NCI-H526 treated with DMSO at 0.1 percent for 48 hours (cell line): ENCODE measurements around the gene KLC4.
A peak's percentile ranks its signal among the peaks of the same experiment; 100 is the strongest.
"Not testable (repeated sequence)": the region's sequence is repeated elsewhere in the genome, so short reads cannot be mapped to it uniquely, and the experiment has no call there.

Source experiments
- DNase-seq: peaks from one replicate; lab custom pipeline; 2025; lab: John Stamatoyannopoulos, UW

The KLC4 gene

DNA sequence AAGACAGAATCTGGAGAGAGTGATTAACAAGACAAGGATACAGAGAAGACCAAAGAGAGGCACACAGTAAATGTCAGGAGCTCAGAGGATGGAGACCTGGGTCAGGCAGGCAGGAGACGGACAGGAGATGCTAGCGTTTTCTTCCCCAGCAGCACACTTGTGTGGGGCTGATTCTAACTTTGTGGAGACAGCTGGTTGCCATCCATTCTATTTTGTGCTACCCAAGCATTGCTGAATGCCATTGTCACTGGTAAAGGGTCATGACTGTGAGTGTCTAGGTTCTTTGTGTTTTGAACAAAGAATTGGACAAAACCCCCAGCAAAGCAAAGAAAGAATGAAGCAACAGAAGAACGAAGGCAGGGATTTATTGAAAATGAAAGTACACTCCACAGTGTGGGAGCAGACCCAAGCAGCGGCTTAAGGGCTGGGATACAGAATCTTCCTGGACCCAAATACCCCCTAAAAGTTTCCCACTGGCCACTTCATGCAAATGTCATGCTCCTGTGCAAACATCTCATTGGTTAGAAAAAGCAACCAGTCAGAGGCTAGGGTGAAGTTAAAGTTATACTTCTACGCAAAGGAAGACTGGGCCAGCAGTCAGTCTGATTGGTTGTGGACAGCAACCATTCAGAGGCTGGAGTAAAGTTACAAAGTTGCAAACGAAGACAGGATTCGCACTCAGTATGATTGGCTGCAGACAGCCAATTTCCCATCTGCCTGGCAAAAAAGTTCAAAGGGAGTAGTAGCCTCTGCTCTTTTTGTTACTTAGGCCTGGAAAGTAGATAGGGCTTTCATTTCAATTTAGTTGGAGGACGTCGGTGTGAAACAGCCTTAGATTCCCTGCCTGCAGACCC lies 34.2 kb downstream of the KLC4 start:
- DNase-seq = no peak

DNA sequence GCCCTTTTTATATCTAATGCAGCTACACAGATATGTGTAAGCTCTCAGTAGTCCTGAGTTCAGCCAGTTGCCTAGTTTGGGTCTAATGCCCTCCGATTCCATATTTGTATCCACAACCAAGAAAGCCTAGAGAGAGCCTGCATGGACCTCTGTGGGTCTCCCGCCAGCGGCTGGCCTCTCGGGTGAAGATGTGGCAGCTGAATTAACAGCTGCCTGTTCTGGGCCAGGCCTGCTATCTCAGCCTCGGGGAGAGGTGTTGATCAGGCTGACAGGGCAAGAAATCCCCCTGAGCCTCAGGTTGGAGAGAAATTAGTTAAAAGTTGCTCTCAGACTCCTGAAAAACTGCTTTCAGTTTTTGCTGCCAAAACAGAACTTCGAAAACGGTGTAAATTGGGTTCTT lies 36.5 kb downstream of the KLC4 start:
- DNase-seq = no peak

GRCh38 chr6:43096451-43097097 lies 37.1 kb downstream of the KLC4 start:
- peak; percentile 79 for DNase-seq

- DNase-seq = no peak
Observed at GRCh38 chr6:43097098-43097489, 37.7 kb downstream of the KLC4 start.

DNA sequence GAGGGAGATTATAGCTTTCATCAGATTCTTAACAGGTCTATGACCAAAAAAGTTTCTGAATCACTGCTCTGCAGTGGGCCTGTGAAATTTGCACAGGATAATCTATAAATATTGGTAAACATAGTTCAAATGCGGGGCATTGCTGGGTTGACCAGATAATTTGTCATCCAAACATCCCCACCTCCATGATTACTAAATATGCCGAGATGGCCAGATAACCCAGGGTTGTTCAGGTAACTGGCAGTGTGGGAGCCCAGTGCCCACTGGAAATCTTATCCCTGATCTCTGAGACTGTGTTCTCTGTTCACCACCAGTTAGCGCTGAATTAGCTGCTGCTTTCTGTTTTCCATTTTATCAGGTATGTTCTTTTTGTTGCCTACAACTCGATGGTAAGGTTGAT lies 38.1 kb downstream of the KLC4 start:
- DNase-seq = no peak

DNA sequence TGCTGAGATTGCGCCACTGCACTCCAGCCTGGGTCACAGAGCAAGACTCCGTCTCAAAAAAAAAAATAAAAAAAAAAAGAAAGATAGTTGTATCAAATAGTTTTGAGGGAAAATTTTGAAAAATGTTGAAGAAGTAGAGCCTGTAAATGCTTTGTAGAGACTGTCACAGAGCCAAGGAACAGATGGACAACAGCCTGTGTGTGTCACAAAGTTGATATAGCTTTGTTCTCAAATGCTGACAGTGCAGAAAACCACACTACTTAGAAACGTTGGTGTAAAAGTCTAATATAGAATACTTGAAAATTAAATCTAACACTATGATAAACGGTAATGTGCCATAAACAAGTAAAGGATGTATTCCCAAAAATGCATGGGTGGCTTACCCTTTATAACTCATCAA lies 42.1 kb downstream of the KLC4 start:
- DNase-seq = no peak

DNA sequence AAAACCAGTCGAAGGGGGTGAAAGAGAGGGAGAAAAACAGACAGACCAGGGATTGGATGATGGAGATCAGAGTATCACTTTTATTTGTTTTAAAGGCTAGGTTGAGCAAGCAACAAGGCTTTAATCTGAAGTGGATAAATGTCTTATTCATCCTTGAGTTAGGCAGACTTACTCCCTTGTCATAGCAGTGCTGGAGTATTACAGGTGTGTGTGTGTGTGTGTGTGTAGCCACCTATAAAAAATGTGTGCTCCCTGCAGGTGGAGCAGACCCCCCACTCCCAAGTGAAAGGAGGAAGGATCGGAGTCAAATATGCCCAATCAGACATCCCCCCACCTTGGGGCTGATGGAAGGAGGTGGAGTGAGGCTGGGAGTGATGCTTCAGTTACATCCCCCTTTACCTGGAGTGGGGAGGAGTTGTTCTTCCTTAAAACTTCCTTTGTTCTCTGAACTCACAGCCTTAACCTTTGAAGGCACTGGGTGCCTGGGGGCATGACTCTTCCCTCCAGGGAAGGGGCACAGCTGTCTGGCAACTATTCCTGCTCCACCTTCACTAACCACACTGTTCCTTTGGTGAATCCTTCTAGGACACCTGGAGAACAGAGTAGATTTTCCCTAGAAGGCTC lies 43.9 kb downstream of the KLC4 start:
- no peak for DNase-seq

- DNase-seq = no peak
Observed at GRCh38 chr6:43105538-43106222, 46.2 kb downstream of the KLC4 start.

DNA sequence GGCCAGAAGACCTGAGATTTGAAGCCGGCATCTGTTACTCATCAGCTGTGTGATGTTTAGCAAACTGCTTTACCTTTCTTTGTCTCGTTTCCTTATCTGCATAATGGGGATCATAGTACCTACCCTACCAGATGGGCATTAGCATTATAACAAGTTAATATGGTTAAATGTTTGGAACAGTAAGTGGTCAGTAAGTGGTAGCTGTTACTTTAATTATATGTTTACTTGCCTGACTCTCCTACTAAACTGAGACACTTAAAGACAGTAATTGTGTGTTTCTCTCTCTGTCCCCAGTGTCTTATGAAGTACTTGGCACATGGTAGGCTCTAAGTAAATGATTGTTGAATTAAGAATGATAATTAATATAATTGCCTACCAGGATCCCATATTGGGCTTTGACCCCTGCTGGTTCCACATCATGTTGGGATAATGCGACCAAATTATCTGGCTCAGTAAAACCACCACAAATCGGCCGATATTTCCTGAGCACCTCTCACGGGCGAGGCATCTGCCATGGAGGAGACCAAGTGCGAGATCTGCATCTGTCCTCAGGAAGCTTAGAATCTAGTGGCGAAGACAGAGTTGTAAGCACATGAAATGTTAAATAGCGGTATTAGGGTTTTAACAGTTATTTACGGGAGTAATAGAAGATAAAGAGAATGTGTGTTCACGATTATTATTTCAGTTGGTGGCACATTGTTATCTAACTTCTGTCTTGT lies 48.1 kb downstream of the KLC4 start:
- DNase-seq = no peak

GRCh38 chr6:43113431-43114260 lies 54.2 kb downstream of the KLC4 start:
- DNase-seq = peak; percentile 79

DNA sequence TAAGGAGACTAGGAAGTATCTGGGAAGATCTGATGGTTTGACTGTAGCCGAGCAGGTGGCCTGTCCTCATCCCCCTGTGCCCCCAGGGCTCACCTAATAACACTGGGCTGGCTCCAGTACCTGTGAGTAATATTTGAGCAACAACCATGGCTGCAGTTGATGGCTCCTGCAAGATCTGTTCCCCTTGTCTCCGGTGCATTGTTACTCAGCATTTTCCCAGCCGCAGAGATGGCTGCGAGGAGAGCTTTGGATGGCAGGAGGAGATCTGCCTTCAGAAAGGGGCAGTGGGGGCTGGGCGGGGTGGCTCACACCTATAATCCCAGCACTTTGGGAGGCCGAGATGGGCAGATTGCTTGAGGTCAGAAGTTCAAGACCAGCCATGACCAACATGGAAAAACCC lies 55.9 kb downstream of the KLC4 start:
- peak; percentile 9 for DNase-seq

DNA sequence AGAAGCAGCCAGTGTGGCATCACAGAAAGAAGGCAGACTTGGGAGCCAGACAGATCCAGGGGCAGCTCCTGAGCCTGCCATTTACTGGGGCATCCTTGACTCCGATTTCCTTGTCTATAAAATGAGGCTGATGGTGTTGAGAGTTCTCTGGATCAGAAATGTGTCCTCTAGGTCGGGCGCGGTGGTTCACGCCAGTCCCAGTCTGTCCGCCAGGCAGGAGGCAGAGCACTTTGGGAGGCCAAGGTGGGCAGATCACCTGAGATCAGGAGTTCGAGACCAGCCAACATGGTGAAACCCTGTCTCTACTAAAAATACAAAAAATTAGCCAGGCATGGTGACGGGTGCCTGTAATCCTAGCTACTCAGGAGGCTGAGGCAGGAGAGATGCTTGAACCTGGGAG lies 58.0 kb downstream of the KLC4 start:
- DNase-seq = not testable (repeated sequence)

GRCh38 chr6:43119482-43119881 lies 60.1 kb downstream of the KLC4 start:
- no peak for DNase-seq

- no peak for DNase-seq
Observed at GRCh38 chr6:43120101-43120763, 60.8 kb downstream of the KLC4 start.

- no peak for DNase-seq
Observed at GRCh38 chr6:43120944-43121913, 61.8 kb downstream of the KLC4 start.

DNA sequence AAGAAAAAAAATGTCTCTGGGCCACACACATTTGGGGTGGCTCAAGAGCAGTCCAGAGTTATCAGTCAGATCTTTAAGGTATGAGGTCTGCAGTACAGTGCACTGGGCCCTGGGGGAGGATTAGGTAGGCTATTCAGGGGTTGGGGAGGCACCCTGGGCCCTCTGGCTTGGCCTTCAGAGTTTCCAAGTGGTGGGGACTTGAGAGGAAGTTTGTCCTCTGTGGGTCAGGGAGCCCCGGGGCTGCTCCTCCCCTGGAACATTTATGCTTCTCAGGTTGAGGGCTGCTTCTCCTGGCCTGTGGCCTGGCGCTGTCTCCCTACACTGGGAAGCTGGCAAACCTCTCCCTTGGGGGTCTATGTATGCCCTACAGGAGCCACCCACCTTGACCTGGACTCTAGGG lies 62.7 kb downstream of the KLC4 start:
- no peak for DNase-seq

- no peak for DNase-seq
Observed at GRCh38 chr6:43123461-43124314, 64.3 kb downstream of the KLC4 start.

DNA sequence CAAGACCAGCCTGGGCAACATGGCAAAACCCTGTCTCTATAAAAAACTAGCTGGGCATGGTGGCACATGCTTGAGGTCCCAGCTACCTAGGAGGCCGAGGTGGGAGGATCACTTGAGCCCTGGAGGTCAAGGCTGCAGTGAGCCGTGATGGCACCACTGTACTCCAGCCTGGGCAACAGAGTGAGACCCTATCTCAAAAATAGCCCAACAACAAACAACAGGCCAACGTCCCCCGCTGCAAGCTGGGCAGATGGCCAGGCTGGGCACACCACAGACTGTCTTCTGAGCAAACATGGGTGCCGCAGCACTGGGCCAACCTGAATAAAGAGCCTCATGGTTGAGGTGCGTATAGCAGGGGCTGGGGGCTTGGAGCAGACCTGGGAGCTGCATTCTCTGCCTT lies 65.0 kb downstream of the KLC4 start:
- DNase-seq = no peak
